COLO829 (cell line): ENCODE data around the gene ZC3H18.

Source experiments
- DNase-seq: peaks from one replicate; pipeline ENCODE4 v3.0.0; 2012; ENCODE audit warnings: low spot score

Gene ZC3H18

DNA sequence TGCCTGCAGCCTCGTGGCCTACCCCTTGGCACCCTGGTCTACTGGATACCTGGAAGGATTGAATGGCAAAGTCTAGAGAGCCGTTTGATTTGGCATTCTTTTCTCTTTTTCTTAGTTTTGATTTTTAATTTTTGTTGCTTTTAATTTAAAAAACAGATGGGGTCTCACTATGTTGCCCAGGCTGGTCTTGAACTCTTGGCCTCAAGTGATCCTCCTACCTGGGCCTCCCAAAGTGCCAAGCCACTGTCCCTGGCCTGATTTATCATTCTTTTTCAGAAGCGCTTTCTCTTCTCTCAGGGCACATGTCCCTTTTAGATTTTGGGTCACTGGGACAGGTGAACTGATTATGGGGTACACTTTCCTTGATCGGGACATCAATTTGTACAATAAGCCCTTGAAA is 10.8 kb downstream of the ZC3H18 start:
- no peak for DNase-seq

GRCh38 chr16:88582912-88583575 is 12.8 kb downstream of the ZC3H18 start:
- no peak for DNase-seq

DNA sequence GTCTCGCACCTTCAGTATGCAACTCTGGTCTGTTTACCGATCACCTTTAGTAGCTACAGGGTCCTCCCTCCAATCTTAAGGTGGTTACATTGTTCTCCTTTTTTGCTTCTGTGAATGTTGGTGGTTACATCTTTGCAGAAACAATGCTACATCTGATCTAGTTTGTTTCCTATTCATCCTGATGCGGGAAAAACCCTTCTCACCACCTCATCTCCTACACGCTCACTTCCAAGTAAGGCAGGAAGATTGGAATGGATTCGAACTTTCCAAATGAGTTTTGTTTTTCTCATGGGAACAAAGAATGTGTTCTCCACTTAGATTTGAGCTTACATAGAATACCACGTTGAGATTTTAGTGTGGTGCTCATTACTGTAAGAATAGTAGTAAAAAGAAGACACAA is 14.5 kb downstream of the ZC3H18 start:
- DNase-seq: no peak

DNA sequence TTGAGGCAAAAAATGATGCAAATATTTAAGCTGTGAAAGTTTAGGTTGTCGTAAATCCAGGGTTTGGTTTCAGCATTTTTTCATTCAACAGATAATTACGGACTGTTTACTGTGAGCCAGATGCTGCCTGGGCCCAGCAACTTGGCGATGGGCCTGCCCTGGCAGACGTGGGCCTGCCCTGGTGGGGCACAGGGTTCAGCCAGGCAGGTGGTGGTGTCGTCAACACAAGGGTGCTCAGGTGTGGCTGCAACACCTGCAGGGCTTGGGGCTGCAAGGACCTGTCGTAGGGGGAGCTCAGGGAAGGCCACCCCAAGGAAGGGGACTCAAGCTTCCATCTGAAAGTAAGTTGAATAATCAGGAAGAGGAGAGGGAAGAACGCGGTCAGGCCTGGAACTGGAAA is 15.1 kb downstream of the ZC3H18 start:
- DNase-seq: no peak

DNA sequence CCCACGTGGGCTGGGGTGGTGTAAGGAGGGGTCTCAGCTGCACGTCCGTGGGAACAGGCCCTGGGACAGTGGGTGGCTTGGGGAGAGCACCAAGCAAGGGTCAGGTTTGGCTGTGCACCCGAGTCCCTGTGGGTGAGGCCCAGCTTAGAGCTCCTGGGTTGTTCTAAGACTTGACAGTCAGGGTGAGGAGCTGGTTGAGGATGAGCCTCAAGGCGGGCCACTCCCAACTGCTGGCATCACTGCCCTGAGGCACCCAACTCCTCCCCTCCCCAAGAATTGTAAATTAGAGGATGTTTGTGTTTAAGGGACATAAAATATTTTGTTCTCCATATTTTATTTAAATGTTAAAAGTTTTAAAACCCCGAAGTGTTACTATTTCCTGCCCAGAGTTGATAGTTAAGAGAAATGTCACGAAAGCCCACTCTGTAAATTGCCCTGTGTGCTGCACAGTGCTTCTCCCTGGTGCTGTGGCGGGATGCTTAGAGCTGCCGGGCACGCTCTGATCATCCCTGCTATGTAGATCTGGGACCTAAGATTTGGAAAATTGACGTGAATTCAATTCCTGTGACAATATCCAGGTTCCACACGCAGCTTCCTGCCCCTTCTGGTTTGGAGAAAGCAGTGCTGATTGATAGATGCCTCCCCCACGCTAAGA is 15.9 kb downstream of the ZC3H18 start:
- DNase-seq: no peak

DNA sequence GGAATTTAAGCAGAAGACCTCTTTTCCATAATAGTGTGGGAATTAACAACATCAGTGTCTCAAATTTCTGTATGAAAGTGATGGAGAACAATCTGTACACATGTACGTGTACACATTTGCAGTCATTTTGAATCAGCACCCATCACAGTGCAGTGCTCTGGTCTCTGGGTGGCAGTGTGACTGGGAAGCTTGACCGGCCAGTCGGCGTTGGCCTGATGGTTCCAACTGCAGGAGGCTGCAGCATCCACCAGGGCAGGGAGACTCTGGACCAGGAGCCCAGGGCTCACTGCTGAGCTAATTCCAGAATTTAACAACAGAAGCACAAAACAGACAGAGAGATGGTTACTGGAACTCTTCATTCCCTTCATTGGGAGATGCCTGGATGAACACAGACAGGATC is 17.9 kb downstream of the ZC3H18 start:
- DNase-seq: no peak

DNA sequence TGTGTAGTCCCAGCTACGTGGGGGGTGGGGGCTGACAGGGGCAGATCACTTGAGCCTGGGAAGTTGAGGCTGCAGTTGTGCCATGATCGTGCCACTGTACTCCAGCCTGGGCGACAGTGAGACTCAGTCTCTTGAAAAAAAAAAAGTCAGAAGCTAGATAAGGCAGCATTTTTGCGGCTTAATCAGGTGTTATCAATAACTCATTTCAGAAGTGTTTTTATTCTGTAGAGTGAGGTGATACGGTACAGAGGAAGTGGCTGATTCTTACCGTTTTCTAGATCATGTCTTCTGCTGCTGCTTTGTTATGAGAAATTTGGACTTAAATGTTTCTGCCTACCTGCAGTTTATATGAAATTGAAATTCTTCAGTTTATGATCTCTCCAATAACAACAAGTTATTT is 18.6 kb downstream of the ZC3H18 start:
- no peak for DNase-seq

GRCh38 chr16:88589441-88589840 is 19.2 kb downstream of the ZC3H18 start:
- no peak for DNase-seq

DNA sequence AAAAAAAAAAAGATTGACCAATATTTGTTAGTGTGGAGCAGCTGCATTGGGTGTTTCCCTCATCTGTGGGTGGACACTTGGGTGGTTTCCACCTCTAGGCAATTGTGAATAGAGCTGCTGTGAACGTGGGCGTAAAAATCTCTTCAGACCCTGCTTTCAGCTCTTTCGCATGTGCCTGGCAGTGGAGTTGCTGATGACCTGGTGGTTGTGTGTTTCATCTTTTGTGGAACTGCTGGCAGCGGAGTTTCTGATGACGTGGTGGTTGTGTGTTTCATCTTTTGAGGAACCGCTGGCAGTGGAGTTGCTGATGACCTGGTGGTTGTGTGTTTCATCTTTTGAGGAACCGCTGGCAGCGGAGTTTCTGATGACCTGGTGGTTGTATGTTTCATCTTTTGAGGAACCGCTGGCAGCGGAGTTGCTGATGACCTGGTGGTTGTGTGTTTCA is 21.4 kb downstream of the ZC3H18 start:
- DNase-seq: no peak

- DNase-seq: no peak
Measured at GRCh38 chr16:88593061-88593460, 22.9 kb downstream of the ZC3H18 start.

GRCh38 chr16:88593489-88593888 is 23.3 kb downstream of the ZC3H18 start:
- no peak for DNase-seq

GRCh38 chr16:88593910-88594309 is 23.7 kb downstream of the ZC3H18 start:
- no peak for DNase-seq

GRCh38 chr16:88595101-88595500 is 24.9 kb downstream of the ZC3H18 start:
- DNase-seq: no peak

DNA sequence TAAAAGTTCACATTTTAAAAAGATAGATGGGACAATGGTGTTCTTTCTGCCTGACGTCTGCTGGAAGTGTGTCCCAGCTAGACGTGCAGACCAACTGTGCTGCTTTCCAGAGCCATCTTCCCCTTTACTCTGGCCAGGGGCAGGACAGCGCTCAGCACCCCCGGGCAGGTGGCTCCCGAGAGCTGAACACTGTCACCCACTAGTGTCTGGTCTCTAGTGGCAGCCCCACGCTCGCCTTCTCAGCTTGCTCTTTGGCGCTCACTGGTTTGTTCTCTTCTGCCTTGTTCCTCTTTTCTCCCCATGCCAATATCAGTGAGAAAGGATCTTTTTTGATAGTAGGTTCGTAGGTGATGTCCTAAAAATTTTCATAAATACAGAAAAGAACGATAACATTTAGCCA is 25.7 kb downstream of the ZC3H18 start:
- no peak for DNase-seq

DNA sequence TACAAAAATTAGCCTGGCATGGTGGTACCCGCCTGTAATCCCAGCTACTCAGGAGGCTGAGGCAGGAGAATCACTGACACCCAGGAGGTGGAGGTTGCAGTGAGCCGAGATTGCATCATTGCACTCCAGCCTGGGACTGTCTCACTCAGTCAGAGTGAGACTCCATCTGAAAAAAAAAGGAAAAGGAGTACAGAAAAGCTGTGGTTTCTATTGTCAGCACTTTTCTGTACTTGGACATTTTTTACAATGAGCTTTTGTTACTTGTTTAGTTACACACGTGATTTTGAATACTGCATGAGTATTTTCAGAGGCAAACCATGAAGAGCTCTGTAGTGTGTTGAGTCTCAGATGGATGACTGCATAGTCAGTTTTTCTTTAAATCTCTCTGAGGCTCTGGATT is 26.3 kb downstream of the ZC3H18 start:
- DNase-seq: peak; percentile 8

DNA sequence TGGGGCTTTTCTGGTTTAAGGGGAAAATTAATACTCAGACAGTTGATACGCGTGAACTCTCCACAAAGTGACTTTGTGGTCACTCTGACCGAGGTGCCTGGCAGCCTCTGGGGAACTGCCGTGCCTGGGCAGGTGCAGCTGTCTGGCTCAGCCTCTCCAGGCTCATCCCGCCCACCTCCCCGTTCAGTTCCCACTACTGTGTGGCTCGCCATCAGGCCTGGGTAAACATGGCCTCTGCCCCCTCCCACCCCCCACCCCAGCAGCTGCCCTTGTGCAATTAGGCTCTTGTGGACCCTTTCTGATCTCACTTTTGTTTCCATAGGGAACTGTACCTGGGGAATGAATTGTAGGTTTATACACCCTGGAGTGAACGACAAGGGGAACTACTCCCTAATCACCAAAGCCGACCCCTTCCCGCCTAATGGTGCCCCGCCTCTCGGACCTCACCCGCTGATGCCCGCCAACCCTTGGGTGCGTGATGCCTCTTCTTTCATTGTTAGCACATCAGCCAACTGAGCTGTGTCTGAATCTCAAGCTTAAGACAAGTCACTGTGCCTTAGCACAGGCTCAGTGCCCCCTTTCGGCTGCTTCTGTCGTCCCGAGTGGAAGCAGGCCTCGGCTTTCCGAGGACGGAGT is 27.8 kb downstream of the ZC3H18 start:
- no peak for DNase-seq

- no peak for DNase-seq
Measured at GRCh38 chr16:88599092-88599733, 29.0 kb downstream of the ZC3H18 start.

DNA sequence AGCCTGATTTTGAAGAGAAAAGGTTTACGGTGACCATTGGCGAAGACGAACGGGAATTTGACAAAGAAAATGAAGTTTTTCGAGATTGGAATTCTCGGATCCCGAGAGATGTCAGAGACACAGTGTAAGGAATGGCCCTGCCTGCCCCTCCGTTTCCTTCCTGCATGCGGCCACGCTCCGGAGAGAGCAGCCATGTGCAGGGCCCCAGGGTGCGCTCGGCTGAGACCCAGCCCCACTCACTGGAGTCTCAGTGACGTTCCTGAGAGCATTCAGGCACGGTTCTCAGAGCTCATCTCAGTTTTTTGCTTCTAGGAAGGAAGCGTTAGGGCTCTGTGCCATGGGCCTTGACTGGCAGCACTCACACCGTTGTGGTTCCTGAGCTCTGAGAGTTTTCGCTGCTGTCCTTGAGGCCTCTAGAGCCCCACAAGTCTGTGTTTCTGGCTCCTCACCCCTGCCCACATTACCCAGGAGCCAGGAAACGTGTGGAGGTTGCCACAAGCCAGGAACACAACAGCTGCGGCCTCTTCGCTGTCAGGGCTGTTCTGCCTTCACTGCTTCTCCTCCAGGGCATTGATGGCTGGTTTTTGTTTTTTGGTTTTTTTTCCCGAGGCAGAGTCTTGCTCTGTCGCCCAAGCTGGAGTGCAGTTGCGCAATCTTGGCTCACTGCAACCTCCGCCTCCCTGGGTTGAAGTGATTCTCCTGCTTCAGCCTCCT is 29.8 kb downstream of the ZC3H18 start:
- DNase-seq: no peak

DNA sequence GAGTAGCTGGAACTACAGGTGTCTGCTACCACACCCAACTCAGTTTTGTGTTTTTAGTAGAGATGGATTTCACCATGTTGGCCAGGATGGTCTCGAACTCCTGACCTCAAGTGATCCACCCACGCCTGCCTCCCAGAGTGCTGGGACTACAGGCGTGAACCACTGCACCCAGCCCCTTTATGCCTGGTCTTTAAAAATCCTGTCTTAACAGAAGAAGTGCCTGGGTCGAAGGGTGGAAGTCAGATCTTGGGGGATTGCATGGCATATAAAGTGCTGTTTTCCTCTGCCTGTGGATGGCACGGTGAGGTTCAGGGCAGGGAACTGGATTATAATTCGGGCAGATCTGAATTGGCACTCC is 30.3 kb downstream of the ZC3H18 start:
- no peak for DNase-seq

DNA sequence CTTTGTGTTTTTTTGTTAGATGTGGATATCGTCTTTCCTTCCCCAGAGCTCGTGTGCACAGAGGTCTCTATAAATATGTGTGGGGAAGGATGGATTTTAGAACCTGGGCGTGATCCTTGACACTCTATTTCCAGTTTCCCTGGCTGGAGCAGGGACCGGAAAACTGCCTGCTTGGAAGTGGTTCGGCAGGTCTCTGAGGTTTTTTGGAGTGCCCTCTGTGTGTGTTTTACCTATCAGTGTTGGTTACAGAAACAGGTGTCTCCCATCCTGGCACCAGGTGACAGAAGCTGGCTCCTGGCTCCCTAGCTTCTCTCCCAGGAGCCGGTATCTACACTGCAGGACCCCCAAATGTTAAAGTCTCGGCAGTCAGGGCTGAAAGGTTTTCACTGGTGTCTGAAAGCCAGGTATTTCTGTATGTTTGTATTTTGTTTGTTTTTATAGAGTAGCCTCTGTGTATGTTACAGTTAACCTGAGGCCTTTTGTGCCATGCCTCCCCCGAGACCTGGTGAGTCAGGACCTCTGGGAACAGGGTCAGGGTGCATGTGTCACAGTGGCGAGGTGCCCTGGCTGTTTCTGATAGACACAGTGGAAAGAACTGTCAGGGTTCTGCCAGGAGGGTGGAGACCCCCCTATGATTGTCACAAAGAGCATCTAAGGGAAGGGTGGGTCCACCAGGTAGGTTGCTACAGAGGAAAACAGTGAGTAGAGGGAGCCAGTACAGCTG is 31.3 kb downstream of the ZC3H18 start:
- no peak for DNase-seq

DNA sequence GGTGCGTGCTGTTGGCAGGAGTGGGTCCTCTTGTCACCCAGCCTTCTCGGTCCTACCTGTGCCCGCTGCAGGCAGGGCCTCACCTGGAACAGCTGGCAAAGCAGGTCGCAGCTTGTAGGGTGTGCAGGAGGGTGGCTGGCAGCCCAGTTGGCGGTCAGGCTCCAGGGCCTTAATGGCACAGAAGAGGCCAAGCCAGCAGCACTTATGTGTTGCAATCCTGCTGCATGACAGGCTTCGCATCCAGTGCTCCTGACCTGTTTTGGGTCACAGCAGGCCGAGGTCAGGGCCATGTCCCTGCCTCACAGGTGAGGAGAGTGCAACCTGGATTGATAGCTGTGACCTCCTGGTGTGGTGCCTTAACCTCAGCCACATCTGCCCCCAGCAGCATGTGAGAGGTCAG is 31.9 kb downstream of the ZC3H18 start:
- DNase-seq: no peak
